GM23338 (cell line): Measurements from ENCODE around the gene NELFB. TPM values are rescaled to one million over a fixed set of nuclear protein-coding genes. Genes with fewer than 3 reads are reported as not detected.

Source experiments
- ATAC-seq: fragments of 200-7000 bp; cut with Tn5 transposase; 3 replicates; pipeline ENCODE4 v1.9.1; 2020
- DNase-seq: peaks from one replicate; pipeline ENCODE4 v3.0.0-alpha.2; 2015; ENCODE audit warnings: low spot score
- H2AFZ ChIP-seq: fragments of 200-600 bp; sonication (generic); 2 replicates; pipeline ENCODE4 v1.8.0; 2016; ENCODE audit warnings: antibody characterized with exemption, mild to moderate bottlenecking, moderate library complexity
- H3F3A ChIP-seq: fragments of 200-600 bp; sonication (generic); replicated peaks from 2 replicates; pipeline ENCODE4 v1.8.0; 2017; ENCODE audit warnings: antibody characterized with exemption, mixed run types, low read depth
- H3K27ac ChIP-seq: fragments of 200-600 bp; sonication (generic); 2 replicates; pipeline ENCODE4 v1.6.1; 2016; ENCODE audit warnings: low read depth
- H3K27me3 ChIP-seq: fragments of 200-600 bp; sonication (generic); 2 replicates; pipeline ENCODE4 v1.8.0; 2016; ENCODE audit warnings: mild to moderate bottlenecking, mixed run types, moderate library complexity; ENCODE audit not compliant: insufficient read depth
- H3K36me3 ChIP-seq: fragments of 200-600 bp; sonication (generic); 2 replicates; pipeline ENCODE4 v1.8.0; 2016; ENCODE audit warnings: mild to moderate bottlenecking; ENCODE audit not compliant: insufficient read depth
- H3K4me1 ChIP-seq: fragments of 200-600 bp; sonication (generic); 2 replicates; pipeline ENCODE4 v1.8.0; 2016; ENCODE audit warnings: mild to moderate bottlenecking, moderate library complexity; ENCODE audit not compliant: insufficient read depth
- H3K4me2 ChIP-seq: fragments of 200-600 bp; sonication (generic); 2 replicates; pipeline ENCODE4 v1.7.1; 2017; ENCODE audit warnings: mixed run types
- H3K4me3 ChIP-seq: fragments of 200-600 bp; sonication (generic); 2 replicates; pipeline ENCODE4 v1.6.1; 2016; ENCODE audit warnings: mixed run types
- H3K79me2 ChIP-seq: fragments of 200-600 bp; sonication (generic); replicated peaks from 2 replicates; pipeline ENCODE4 v1.8.0; 2017; ENCODE audit warnings: mild to moderate bottlenecking; ENCODE audit not compliant: insufficient read depth
- H3K9me2 ChIP-seq: fragments of 200-600 bp; sonication (generic); 2 replicates; pipeline ENCODE4 v1.8.0; 2017; ENCODE audit not compliant: insufficient read depth
- H4K20me1 ChIP-seq: fragments of 200-600 bp; sonication (generic); replicated peaks from 2 replicates; pipeline ENCODE4 v1.8.0; 2017; ENCODE audit warnings: mild to moderate bottlenecking; ENCODE audit not compliant: insufficient read depth
- H3K27ac Mint-ChIP-seq: 2 replicates; pipeline ENCODE4 v1.8.0; 2020; ENCODE audit warnings: inconsistent platforms, mild to moderate bottlenecking, moderate library complexity, mixed read lengths
- H3K27me3 Mint-ChIP-seq: 3 replicates; pipeline ENCODE4 v1.8.0; 2022; ENCODE audit warnings: low read depth, mild to moderate bottlenecking, moderate library complexity, mixed read lengths, inconsistent platforms; ENCODE audit not compliant: insufficient read depth, poor library complexity
- H3K36me3 Mint-ChIP-seq: 3 replicates; pipeline ENCODE4 v1.8.0; 2021; ENCODE audit warnings: low read depth, mild to moderate bottlenecking, inconsistent platforms, moderate library complexity, mixed read lengths
- H3K4me1 Mint-ChIP-seq: 3 replicates; pipeline ENCODE4 v1.8.0; 2020; ENCODE audit warnings: mild to moderate bottlenecking, inconsistent platforms, mixed read lengths
- H3K4me3 Mint-ChIP-seq: 3 replicates; pipeline ENCODE4 v1.8.0; 2021; ENCODE audit warnings: moderate library complexity, mild to moderate bottlenecking, inconsistent platforms, mixed read lengths
- H3K9me3 Mint-ChIP-seq: 3 replicates; pipeline ENCODE4 v1.8.0; 2020; ENCODE audit warnings: moderate library complexity, mild to moderate bottlenecking, inconsistent platforms, mixed read lengths
- CREB1 ChIP-seq: fragments of 250-450 bp; sonication (Bioruptor Pico); IDR thresholded peaks from 2 replicates; pipeline ENCODE4 v1.5.0; 2020; ENCODE audit warnings: low read depth, mild to moderate bottlenecking, moderate library complexity
- CTCF ChIP-seq, 2 experiments: fragments of 200-600 bp in 1 of 2; sonication (generic) in 1 of 2; conservative IDR thresholded peaks; 2 replicates each; pipeline versions ENCODE4 v1.5.1 to v1.6.1; 2016 to 2017; ENCODE audit warnings: antibody characterized with exemption in 2 of 2, low read depth in 2 of 2, mild to moderate bottlenecking in 2 of 2, moderate library complexity in 1 of 2
- ETS1 ChIP-seq: IDR thresholded peaks from 2 replicates; pipeline ENCODE4 v1.6.1; 2016; ENCODE audit warnings: antibody characterized with exemption
- EZH2 ChIP-seq: fragments of 200-600 bp; sonication (generic); IDR thresholded peaks from one replicate; pipeline ENCODE4 v1.8.0; 2017; ENCODE audit warnings: antibody characterized with exemption, mild to moderate bottlenecking, low read depth; ENCODE audit not compliant: unreplicated experiment
- EZH2phosphoT487 ChIP-seq: fragments of 200-600 bp; sonication (generic); IDR thresholded peaks from one replicate; pipeline ENCODE4 v1.8.1; 2018; ENCODE audit warnings: antibody characterized with exemption; ENCODE audit not compliant: unreplicated experiment
- JUNB ChIP-seq: IDR thresholded peaks from one replicate; pipeline ENCODE4 v1.6.1; 2016; ENCODE audit warnings: antibody characterized with exemption; ENCODE audit not compliant: unreplicated experiment
- NANOG ChIP-seq: IDR thresholded peaks from 2 replicates; pipeline ENCODE4 v1.6.1; 2016; ENCODE audit warnings: antibody characterized with exemption, borderline replicate concordance
- POLR2AphosphoS5 ChIP-seq: IDR thresholded peaks from 2 replicates; pipeline ENCODE4 v1.6.1; 2016; ENCODE audit warnings: antibody characterized with exemption, low read depth
- REST ChIP-seq: IDR thresholded peaks from one replicate; pipeline ENCODE4 v1.6.1; 2018; ENCODE audit warnings: antibody characterized with exemption; ENCODE audit not compliant: unreplicated experiment
- STAT1 ChIP-seq: IDR thresholded peaks from one replicate; pipeline ENCODE4 v1.6.1; 2016; ENCODE audit warnings: antibody characterized with exemption; ENCODE audit not compliant: unreplicated experiment
- ZNF114 ChIP-seq: fragments of 250-450 bp; sonication (Bioruptor Pico); IDR thresholded peaks from 2 replicates; pipeline ENCODE4 v1.5.0; 2020; ENCODE audit warnings: mild to moderate bottlenecking, moderate library complexity
- ZNF331 ChIP-seq: fragments of 250-450 bp; sonication (Bioruptor Pico); IDR thresholded peaks from 2 replicates; pipeline ENCODE4 v1.5.0; 2020; ENCODE audit warnings: low read depth, mild to moderate bottlenecking, moderate library complexity
- ZNF462 ChIP-seq: fragments of 250-450 bp; sonication (Bioruptor Pico); IDR thresholded peaks from 2 replicates; pipeline ENCODE4 v1.5.0; 2020; ENCODE audit warnings: mild to moderate bottlenecking, moderate library complexity
- polyA plus RNA-seq: library from polyadenylated mRNA; unstranded; fragments of >200 nt; fragmentation: Nextera tagmentation; extraction: Ambion mirVana; gene quantifications from 2 replicates; pipeline ENCODE4 v1.2.1, GENCODE V29; 2016
- total RNA-seq: library from RNA; depleted of rRNA; stranded (reverse); fragments of >200 nt; shearing (Covaris generic); gene quantifications from 2 replicates; pipeline ENCODE4 v1.2.3, GENCODE V29; 2014

NELFB gene
- total and polyA plus RNA-seq, 2 experiments from 2014 or later, result 30.0 to 97.3 TPM

GRCh38 chr9:137221095-137221505, 34.0 kb upstream of the NELFB start:
- Histone ChIP-seq H4K20me1 (no peaks in the 10 kb centered on the region), H3F3A (0 out of 2 replicates have a peak, but pooled peaks cover 9% of the 10 kb centered on the region), H2AFZ (no peak overlapping the region), H3K79me2 (no peaks in the 10 kb centered on the region), H3K9me2 (no peaks in the 10 kb centered on the region), H3K27ac (no peak overlapping the region), H3K36me3 (no peaks in the 10 kb centered on the region), H3K4me2 (peak overlapping the region; percentile 73; the same call in 1 of the 2 replicates), H3K27me3 (peaks cover 9% of the 10 kb centered on the region; the same call in 1 of the 2 replicates), H3K4me1 (peaks cover 3% of the 10 kb centered on the region; the same call in 1 of the 2 replicates), H3K4me3 (peak overlapping the region; percentile 58)
- H3K36me3 Mint-ChIP-seq, result no peaks in the 10 kb centered on the region; the same call in 2 of the 3 replicates
- no peaks in the 10 kb centered on the region for H3K27me3 Mint-ChIP-seq
- no peak overlapping the region for H3K27ac Mint-ChIP-seq
- H3K4me3 Mint-ChIP-seq, result peak overlapping the region; percentile 30; the same call in 1 of the 3 replicates
- H3K4me1 Mint-ChIP-seq, result peaks cover 7% of the 10 kb centered on the region; the same call in 2 of the 3 replicates
- DNase-seq (no peak), ATAC-seq (no peak)
- no peak for TF ChIP-seq EZH2phosphoT487
- no peak for TF ChIP-seq CREB1
- no peak for TF ChIP-seq ZNF114
- no peak for TF ChIP-seq ETS1
- TF ChIP-seq REST, result no peak
- no peak for TF ChIP-seq POLR2AphosphoS5
- TF ChIP-seq ZNF331, result no peak
- TF ChIP-seq STAT1, result no peak
- no peak for TF ChIP-seq EZH2
- TF ChIP-seq NANOG, result no peak
- no peak for TF ChIP-seq ZNF462 (CRISPR knock-in tag)
- no peak for TF ChIP-seq JUNB
- no peak; a peak in 1 of 4 replicates for TF ChIP-seq CTCF (conservative IDR thresholded peaks at IDR 0.05; ENCODE audit: low read depth in 2 of 2)
- no peaks in the 10 kb centered on the region for H3K9me3 Mint-ChIP-seq
